SHP77 (cell line): ENCODE measurements around the gene RPA1.
"Not testable (repeated sequence)": the region's sequence is repeated elsewhere in the genome, so short reads cannot be mapped to it uniquely, and the experiment has no call there.

Experiments
- DNase-seq, 2 experiments: peaks; one replicate each; lab custom pipeline; 2025; lab: John Stamatoyannopoulos, UW

The RPA1 gene

DNA sequence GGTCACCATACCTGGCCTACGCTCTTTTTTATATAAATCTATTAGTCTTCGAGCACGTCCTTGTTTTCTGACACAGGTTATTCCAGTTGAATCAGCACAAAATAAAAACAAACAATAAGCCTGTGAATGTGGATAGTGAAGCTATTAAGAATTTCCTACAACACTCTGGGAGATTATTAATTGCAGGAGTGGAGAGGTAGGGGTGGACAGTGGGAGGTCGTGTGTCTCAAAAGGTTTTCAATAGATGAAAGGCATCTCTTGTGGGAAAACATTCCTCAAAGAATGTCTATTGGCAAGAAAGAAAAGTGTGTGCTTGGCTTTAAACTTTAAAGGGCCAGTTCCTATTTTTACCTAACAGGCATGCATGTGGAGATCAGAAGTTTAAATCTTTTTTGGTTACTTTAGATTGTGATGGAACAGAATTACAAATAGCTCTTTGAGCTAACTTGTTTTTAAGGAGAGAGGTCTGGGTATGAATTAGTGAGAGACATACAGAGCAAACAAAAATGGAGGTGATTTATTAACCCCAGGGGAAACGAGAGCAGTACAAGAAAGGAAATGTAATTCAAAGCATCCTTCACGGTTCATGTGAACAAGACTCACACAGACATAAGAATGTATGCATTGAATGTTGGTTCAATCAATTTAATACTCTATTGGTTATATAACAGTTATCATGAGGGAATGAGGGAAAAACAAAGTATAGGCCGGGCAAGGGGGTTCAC is 9.1 kb upstream of the RPA1 start:
- no peak for DNase-seq

DNA sequence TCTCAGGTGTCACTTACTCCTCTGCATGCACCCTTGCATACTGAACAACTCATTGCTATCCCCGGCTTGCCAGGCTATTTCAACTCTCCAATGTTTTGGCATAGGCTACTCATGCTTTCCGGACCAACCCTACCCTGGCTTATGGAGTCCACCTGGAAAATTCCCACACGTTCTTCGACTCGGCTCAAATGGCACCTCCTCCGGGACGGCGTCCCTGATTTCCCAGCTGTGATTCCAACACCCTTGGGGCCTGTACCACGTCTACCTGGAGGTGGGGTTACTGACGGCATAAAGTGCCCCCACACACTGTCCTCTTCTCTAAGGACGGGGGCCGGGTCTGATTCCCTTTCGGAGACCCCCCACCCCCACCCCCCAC is 601 bp upstream of the RPA1 start:
- peak; percentile 13 to 25 for DNase-seq

DNA sequence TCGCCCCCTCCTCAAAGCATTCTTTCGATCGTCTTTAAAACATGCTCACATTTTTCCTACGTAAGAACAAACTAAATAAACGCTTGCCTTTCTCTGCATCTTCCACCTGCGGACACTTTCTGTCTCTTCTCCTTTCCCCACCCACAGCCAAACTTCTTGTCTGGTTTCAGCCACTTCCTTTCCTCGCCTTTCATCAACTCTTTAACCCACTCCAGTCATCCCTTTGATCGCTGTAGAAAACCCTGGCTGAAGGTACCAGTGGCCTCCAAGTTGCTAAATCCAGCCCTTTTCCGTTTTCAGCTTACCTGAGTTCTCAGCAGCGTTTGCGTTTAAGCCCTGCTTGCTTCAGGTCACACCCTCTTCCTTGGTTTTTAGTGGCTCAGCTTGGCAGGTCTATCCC is 483 bp downstream of the RPA1 start:
- DNase-seq: no peak

DNA sequence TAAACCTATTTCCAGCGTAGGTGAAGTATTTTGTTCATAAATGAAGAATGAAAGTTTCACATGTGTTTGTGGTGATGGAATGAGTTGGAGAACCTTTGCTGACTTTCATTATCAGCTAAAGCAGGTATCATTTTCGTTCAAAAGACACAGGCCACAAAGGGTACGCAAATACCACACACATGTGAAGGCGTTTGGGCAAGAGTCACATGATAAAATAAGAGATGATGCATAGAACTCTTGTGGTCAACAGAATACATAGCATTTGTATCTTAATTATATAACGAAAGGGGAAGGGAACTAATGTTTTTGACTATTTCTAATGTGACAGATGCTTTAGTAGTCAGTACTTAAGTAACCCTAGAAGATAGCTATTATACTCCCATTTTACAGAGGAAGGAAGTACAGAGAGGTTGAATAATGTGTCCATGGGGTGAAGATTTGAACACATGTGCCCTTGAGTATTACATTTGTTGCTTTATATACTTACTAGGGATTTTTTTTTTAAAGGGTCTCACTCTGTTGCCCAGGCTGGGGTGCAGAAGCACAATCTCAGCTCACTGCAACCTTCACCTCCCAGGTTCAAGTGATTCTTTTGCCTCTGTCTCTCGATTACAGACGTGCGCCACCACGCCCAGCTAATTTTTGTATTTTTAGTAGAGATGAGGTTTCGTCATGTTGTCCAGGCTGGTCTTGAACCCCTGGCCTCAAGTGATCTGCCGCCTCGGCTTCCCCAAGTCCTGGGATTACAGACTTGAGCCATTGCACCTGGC is 4.8 kb downstream of the RPA1 start:
- no peak for DNase-seq

DNA sequence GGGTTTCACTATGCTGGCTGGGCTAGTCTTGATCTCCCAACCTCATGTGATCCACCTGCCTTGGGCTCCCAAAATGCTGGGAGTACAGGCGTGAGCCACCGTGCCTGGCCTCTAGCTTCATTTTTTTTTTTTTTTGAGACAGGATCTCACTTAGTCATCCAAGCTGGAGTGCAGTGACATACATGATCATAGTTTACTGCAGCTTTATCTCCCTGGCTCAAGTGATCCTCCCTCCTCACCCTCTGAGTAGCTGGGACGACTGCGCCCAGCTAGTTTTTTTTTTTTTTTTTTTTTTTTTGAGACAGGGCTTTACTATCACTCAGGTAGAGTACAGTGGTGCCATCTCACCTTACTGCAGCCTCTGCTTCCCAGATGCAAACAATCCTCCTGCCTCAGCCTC is 9.7 kb downstream of the RPA1 start:
- no peak for DNase-seq

DNA sequence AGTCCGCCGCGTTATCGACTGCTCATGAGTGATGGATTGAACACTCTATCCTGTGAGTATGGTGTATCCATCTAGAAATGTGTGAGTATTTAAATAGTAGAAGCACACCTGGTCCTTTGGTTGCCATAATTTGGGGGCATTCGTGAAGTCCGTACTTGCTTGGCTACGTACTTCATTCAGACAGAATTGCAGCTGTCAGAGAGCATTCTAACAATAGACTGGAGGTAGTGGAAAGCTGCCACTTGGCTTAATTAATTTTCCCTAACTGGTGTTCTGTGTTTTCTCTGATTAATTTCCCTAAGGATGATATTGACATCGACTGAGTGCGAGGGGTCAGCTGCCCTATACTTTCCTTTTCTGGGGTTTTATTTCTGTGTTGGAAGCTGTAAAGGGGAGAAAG is 14.1 kb downstream of the RPA1 start:
- DNase-seq: no peak

DNA sequence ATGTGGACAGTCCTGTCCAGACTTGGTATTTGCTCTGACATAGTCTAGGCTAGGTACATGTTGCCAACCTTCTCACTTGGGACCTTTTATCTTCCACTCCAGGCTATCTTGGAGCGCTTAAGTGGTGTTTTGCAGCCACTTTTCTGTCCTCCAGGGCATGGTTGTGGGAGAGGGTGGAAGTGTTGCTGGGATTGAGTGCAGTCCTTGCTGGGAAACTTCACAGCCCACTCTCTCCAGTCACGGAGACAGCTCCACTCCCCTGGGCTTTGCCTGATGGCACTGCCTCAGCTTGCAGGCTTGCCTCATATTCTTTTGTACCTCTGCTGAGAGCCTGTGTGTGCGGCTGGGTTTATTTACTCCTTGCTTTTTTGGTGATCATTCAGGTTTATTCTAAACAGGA is 17.4 kb downstream of the RPA1 start:
- no peak for DNase-seq

DNA sequence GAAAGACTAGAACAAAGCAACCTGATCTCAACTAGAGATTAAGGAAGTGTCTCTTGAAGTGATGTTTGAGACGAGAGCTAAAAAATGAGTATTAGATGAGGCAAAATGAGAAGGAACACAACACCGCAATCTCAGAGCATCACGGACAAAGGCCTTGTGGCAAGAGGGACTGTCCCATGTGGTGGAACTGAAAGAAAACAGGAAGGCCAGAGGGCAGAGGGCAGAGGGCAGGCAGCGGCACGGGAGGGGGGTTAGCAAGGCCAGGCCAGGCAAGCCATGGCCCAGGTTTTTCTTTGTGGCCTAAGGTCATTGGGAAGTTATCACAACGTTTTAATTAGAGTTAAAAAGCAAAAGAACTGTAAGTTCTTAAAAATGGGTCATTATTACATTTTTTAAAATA is 22.5 kb downstream of the RPA1 start:
- DNase-seq: no peak

DNA sequence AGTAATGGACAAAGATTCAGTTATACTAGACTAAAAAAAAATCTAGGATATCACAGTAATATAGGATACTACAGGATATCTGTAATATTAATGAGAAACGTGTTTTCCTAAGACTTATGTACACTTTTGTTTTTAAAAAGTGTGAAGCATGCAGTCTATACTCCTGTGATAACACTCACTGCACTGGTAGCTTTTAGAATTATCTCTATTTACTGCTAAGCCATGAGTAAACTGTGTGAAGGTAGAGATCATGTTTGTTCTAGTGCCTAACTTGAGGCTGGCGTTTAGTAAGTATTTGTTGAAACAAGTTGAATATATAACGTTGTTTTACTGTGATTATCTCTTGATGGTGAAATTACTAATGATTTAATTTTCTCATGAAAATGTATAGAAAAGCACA is 23.9 kb downstream of the RPA1 start:
- no peak for DNase-seq

DNA sequence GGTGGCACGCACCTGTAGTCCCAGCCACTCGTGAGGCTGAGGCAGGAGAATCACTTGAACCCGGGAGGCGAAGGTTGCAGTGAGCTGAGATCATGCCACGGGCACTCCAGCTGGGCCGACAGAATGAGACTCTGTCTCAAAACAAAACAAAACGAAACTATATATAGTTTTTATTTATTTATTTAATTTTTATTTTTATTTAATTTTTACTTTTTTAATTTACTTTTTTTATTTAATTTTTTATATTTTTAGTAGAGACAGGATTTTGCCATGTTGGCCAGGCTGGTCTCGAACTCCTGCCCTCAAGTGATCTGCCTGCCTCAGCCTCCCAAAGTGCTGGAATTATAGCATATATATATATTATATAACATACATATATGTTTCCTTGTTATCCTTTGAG is 26.7 kb downstream of the RPA1 start:
- DNase-seq: not testable (repeated sequence)

DNA sequence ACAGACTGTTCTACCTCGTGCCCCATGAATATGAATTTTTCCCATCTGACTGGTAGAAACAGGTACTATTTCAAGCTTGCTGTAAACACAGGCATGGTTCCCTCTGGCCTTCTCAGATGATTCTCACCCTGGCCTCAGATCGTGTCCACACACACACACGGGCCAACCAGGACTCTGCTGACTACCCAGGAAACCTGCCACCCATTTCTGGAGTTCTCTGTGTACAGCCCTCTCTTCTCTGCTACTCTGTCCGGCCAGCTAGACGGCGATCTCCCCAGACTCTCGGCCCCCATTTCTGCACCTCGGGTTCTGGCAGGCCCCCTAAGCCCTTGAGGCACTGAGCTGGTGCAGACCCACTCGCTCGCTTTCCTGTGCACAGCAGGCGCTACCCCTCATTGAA is 31.2 kb downstream of the RPA1 start:
- DNase-seq: no peak

DNA sequence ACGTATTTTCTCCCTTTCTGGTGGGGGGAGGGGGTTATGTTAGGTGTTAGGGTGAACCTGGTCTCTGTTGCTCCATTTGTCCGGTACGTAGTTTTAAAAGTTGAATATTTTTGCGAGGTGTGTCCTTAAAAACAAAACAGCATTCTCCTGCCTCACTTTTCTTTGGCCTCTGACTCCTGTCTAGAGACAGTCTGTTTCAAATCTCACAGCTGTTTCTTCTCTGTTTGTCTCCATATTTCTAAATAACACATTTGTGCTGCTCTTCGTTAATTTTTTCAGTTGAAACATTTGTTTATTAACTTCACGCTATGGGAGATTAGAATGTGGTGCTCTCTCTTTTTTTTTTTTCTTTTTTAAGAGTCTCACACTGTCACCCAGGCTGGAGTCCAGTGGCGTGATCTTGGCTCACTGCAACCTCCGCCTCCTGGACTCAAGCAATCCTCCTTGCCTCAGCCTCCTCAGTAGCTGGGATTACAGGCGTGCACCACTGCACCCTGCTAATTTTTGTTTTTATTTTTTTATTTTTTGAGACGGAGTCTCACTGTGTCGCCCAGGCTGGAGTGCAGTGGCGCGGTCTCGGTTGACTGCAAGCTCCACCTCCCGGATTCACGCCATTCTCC is 31.7 kb downstream of the RPA1 start:
- DNase-seq: no peak

DNA sequence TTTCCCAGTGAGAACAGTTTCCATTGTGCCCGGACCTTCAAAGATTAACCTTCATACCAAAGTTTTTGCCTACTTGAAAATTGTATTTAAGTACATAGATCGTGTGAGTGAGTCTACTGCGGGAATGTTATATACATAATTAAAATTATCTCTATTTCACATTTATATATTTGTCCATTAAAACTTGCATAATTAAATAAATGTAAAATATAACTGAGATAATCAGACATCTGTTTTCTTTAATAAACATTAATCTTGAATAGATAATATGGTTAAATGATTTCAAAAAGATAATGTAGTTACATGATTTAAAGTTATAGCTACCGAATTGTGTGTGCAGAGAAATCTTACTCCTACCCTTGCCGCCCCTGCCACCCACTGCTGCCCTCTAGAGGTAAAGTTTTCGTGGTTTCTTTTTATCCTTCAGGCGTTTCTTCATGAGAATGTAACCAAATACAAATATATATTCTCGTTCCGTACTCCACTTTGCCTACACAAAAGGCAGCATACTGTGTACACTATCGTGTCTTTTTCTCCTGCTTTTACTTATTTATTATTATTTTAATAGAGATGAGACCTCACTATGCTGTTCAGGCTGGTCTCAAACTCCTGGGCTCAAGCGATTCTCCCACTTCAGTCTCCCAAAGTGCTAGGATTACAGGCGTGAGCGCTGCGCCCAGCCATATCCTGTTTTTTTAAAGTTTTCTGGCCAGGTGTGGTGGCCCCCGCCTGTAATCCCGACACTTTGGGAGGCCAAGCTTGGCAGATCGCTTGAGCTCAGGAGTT is 35.6 kb downstream of the RPA1 start:
- DNase-seq: peak; percentile 16 to 29

DNA sequence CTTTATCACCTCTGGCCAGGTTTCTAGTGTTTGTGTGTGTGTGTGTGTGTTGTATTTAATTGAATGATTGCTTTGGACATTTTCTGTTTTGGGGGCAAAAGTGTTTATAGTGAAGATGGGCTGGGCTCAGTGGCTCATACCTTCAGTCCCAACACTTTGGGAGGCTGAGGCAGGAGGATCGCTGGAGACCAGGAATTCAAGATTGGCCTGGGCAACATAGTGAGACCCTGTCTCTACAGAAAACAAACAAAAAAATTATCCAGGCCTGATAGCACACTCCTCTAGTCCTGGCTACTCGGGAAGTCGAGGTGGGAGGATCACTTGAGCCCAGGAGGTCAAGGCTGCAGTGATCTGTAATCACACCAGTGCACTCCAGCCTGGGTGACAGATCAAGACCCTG is 37.5 kb downstream of the RPA1 start:
- DNase-seq: no peak

DNA sequence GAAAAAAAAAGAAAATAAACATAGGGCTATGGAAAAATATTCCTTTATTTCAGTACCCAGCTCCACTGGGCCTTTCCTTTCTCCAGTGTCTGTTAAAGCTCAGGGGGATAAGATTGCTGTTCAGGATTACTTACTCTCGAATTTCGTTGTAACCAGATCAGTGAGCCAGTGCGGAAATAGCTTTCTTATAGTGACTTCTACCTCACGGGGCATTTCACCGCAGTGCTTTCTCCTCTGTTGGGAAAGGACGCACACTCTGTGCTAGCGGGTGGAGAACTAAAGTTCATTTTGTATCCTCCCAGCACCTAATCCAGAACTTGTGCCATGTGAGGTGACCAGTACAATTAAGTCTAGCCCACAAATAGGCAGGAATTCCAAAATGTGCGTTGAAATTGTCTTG is 38.3 kb downstream of the RPA1 start:
- DNase-seq: no peak

DNA sequence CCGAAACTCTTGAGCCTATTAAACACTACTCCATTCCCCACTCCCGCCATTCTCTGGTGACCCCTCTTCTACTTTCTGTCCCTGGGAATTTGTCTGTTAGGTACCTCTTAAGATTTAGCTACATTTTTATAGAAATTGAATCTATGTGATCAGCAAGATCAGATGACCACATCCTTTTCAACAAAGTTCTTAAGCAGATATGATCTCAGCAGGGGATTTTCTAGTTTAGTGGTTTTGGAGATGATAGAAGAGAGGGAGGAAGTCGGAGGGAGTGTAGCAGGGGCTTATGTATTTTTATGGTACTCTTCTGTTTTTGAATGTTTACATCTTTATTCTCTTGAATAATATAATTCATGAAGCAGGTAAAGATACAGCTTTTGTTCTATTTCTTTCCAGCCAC is 40.8 kb downstream of the RPA1 start:
- DNase-seq: no peak

DNA sequence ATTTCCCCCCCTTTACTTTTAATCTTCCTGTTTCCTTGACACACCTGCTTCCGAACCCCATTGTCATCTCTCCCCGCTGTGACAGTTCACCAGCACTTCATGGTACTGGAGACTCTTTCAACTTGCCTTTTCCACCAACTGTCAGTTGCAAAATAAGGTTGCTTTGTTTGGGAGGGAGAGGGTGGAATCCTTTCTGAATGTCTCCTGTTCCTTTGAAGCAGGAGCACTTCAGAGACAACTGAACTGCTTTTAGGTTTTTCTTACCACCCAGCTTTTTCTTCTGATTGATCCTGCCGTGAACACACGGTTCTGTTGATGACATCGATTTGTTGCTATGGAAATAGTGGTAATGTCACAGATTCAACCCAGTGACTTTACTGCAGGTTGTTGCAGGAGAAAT is 42.0 kb downstream of the RPA1 start:
- no peak for DNase-seq

DNA sequence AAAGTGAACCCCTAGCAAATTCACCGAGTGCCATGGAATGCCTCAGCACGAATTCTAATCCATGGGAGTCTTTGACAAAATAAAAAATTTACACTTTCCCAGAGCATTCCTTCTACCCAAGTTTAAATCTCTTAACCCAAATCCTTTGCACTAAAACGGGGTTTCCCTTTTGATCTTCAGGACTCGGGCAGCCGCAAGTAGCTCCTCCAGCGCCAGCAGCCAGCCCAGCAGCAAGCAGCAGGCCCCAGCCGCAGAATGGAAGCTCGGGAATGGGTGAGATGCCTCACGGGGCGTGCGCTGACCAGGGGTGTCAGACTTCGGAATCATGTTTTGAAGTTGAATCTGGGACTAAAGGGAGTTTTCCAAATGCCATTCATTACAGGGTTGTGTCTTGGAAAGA is 42.4 kb downstream of the RPA1 start:
- DNase-seq: no peak

DNA sequence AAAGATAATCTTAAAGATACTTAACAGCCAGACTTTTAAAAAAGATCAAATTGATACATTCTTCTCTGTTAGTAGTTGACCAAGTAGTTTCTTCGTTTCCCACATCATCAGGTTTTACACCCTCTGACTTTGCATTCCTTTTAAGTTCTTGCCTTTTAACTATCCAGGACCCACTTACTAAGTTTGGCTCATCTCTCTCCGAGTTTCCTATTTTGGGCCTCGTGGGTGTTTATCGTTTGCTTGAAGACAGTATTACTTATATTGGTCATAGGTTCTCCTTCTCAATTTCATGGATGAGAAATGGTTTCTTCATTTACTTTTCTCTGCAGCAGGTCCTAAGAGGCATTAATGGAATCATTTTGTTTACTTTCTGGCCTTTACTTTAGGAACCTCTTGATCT is 43.2 kb downstream of the RPA1 start:
- DNase-seq: no peak

DNA sequence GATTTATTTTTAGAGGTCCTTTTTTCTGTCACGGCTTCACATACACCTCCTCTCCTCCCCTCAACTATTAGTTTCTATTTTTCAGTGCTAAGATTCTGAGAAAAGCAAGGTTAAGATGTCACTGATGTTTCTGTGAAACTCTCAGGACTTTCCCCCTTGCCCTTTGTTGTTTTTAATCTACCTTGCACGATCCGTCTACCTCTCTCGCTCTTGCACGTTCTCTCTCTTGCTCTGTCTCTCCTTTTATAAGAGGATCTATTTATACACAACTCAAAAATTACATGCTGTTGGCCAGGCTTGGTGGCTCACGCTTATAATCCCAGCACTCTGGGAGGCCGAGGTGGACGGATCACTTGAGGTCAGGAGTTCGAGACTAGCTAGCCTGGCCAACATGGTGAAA is 43.6 kb downstream of the RPA1 start:
- DNase-seq: no peak

DNA sequence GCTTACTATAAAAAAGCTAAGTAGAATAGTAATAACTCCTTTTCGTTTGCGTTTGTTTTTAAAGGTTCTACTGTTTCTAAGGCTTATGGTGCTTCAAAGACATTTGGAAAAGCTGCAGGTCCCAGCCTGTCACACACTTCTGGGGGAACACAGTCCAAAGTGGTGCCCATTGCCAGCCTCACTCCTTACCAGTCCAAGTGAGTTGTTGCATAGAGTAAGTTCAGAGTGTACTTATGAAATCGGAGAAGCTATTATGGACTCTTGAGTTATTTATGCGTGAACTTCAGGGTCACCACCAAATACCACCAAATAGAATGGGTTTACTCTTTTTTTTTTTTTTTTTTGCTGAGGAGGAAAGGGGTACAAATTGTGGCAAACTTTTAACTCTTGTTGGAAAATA is 45.8 kb downstream of the RPA1 start:
- no peak for DNase-seq

DNA sequence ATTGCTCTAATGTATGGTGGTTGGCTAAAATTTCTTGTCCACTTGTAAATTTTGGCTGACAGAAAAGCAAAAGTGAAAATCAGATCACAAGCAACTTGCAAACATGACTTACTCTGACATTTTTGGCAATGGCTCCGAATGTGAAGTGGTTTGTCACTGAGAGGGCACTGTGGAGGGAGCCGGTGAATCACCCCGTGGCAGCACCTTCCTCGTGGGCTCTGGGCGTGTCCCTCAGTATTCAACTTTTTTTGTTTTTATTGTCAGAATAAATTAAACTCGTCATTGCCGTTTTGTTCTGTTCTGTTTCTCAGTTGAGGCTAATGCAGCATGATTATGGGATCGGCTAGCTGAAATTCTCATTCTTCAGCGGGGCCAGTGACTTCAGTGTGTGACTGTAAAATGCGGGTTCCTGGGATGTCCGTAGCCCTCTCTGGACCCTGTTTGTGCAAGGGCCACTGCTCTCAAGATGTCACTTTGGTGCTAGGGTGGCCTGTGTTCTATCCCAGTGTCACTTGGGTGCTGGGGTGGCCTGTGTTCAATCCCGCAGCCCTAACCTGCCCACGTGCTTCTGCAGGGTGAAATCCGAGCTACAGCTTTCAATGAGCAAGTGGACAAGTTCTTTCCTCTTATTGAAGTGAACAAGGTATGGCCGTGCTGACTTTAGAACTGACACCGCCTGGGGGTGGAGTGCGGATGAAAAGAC is 48.8 kb downstream of the RPA1 start:
- DNase-seq: no peak
